B cell (primary cell): ENCODE data around the gene LRRC45.

Experiments
- CTCF ChIP-seq: fragments of 200-600 bp; IDR thresholded peaks from one replicate; pipeline ENCODE4 v1.8.0; 2022; ENCODE audit warnings: antibody characterized with exemption, mild to moderate bottlenecking
- EZH2 ChIP-seq: IDR thresholded peaks from 2 replicates; pipeline ENCODE4 v1.6.1; 2012; ENCODE audit warnings: borderline replicate concordance, low read depth, mild to moderate bottlenecking, moderate library complexity, low read length; ENCODE audit not compliant: insufficient read depth, poor library complexity, severe bottlenecking

DNA sequence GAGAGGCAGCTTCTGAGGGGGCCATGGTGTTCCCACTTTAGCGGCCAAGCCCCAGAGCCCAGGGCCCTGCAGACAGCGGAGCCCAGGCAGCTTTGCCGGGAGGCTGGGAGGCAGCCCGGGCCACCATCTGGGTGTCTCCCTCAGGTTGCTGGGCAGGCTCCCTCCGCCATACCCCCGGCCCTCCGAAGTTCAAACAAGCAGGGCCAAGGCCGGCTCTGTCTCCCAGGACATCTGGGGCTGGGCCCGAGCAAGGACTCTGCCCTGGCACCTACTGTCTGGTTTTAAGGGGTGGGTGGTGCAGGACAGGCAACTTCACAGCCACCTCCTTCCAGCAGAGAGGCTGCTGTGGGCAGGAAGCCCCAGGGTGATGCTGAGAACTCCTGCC lies 39.9 kb downstream of the LRRC45 start:
- TF ChIP-seq CTCF, result no peak
- no peak for TF ChIP-seq EZH2
